ENCODE data around the gene MAP3K9. TPM values are rescaled to one million over a fixed set of nuclear protein-coding genes. Genes with fewer than 3 reads are reported as not detected.

Gene MAP3K9
- total RNA-seq, 1 experiment from 2014 or later, result 28.0 TPM

GRCh38 chr14:70753518-70753953, 55.8 kb downstream of the MAP3K9 start:
- POLR2A ChIA-PET, result no interaction called here
- no peak for ATAC-seq
- H3K4me1 Mint-ChIP-seq, result no peaks in the 10 kb centered on the region

DNA sequence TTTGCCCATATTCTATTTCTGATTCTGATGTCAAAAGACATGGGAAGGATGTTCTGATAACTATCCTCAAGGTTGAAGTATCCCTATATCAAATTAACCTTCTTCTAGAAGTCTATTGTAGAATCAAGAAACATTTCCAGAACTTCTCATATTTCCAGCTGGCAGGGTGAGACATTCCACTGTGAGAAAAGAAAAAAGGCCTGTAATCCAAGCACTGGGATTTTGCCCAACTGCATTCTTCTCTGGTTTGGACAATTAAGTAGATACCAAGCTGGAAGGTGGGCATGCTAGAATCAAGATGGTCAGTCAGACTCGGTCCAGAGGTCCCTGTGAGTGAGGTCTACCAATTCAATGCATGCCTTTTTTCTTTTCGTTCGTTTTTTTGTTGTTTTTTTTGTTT, 60.9 kb downstream of the MAP3K9 start:
- Mint-ChIP-seq H3K36me3 (peaks cover 69% of the 10 kb centered on the region), H3K4me3 (no peak overlapping the region), H3K27ac (no peak overlapping the region; the same call in 1 of the 2 replicates), H3K27me3 (ENCODE audit: low read depth) (no peaks in the 10 kb centered on the region), H3K9me3 (no peaks in the 10 kb centered on the region), H3K4me1 (no peaks in the 10 kb centered on the region)
- ATAC-seq, result no peak
- ChIA-PET POLR2A (no interaction called here), CTCF (no interaction called here)
- TF ChIP-seq NFYB (CRISPR knock-in tag; conservative IDR thresholded peaks at IDR 0.05; ENCODE audit: low read depth), result no peak
- no peak for TF ChIP-seq ZNF532 (CRISPR knock-in tag; IDR thresholded peaks at IDR 0.05; ENCODE audit: borderline replicate concordance)
- no peak for TF ChIP-seq SMAD4 (CRISPR knock-in tag; IDR thresholded peaks at IDR 0.05)
- TF ChIP-seq FOXP4 (CRISPR knock-in tag; IDR thresholded peaks at IDR 0.05), result no peak
- TF ChIP-seq NFATC4 (CRISPR knock-in tag; IDR thresholded peaks at IDR 0.05), result no peak
- no peak for TF ChIP-seq NFE2L1 (CRISPR knock-in tag; IDR thresholded peaks at IDR 0.05)
- no peak for TF ChIP-seq MYBL2 (CRISPR knock-in tag; IDR thresholded peaks at IDR 0.05)
- no peak for TF ChIP-seq RELA (CRISPR knock-in tag; IDR thresholded peaks at IDR 0.05; ENCODE audit: borderline replicate concordance)
- DNase-seq (ENCODE audit: low spot score), result no peak

More at GRCh38 chr14:70753518-70753953, 55.8 kb downstream of the MAP3K9 start:
- CTCF ChIA-PET, result interaction anchor here (1.2 kb wide), 1 partner anchor 40 kb away, joined by 4 read pairs; no protein-coding TSS in a partner anchor
- no peak for DNase-seq (ENCODE audit: low spot score)
- Mint-ChIP-seq H3K36me3 (peaks cover 61% of the 10 kb centered on the region), H3K9me3 (no peaks in the 10 kb centered on the region), H3K27me3 (ENCODE audit: low read depth) (no peaks in the 10 kb centered on the region), H3K4me3 (no peak overlapping the region), H3K27ac (no peak overlapping the region)
- TF ChIP-seq NFATC4 (CRISPR knock-in tag; IDR thresholded peaks at IDR 0.05), result no peak
- TF ChIP-seq, protein P1, sequence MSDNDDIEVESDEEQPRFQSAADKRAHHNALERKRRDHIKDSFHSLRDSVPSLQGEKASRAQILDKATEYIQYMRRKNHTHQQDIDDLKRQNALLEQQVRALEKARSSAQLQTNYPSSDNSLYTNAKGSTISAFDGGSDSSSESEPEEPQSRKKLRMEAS (CRISPR knock-in tag; IDR thresholded peaks at IDR 0.05), result no peak
- no peak for TF ChIP-seq TEAD1 (CRISPR knock-in tag; IDR thresholded peaks at IDR 0.05)
- TF ChIP-seq JAZF1 (CRISPR knock-in tag; IDR thresholded peaks at IDR 0.05), result no peak
- no peak for TF ChIP-seq MLX (CRISPR knock-in tag; IDR thresholded peaks at IDR 0.05)
- TF ChIP-seq NFYB (CRISPR knock-in tag; conservative IDR thresholded peaks at IDR 0.05; ENCODE audit: low read depth), result no peak
- TF ChIP-seq ZNF416 (CRISPR knock-in tag; IDR thresholded peaks at IDR 0.05), result no peak

DNA sequence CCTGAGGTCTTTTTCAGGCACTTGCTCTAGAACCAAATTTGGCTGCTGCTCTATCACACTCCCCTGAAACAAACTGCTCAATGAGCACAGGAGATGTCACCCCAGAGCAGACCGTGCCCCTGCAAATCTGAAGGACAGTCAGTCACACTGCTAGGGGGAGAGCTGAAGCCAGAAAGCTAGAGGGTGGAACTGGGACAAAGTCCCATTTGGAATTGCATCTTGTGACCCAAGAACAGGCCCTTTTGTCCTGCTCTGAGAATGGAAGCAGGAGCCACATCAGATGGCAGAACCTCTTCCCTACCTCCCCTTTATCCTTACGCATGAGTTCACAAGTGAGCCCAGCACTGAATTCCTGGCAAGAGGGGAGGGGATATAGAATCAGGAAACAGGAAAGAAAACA, 64.7 kb downstream of the MAP3K9 start:
- Mint-ChIP-seq H3K27me3 (ENCODE audit: low read depth) (no peaks in the 10 kb centered on the region), H3K36me3 (peaks cover 68% of the 10 kb centered on the region), H3K4me1 (no peaks in the 10 kb centered on the region), H3K4me3 (no peak overlapping the region), H3K9me3 (no peaks in the 10 kb centered on the region), H3K27ac (peak overlapping the region; percentile 33; the same call in 1 of the 2 replicates)
- POLR2A ChIA-PET, result no interaction called here
- ATAC-seq (no peak), DNase-seq (ENCODE audit: low spot score) (no peak)
- CTCF ChIA-PET, result interaction anchor here (1.2 kb wide), 1 partner anchor 73 kb away, joined by 4 read pairs; no protein-coding TSS in a partner anchor
- no peak for TF ChIP-seq CREB1 (CRISPR knock-in tag; IDR thresholded peaks at IDR 0.05)
- TF ChIP-seq RELA (CRISPR knock-in tag; IDR thresholded peaks at IDR 0.05; ENCODE audit: borderline replicate concordance), result no peak
- TF ChIP-seq, protein P2, sequence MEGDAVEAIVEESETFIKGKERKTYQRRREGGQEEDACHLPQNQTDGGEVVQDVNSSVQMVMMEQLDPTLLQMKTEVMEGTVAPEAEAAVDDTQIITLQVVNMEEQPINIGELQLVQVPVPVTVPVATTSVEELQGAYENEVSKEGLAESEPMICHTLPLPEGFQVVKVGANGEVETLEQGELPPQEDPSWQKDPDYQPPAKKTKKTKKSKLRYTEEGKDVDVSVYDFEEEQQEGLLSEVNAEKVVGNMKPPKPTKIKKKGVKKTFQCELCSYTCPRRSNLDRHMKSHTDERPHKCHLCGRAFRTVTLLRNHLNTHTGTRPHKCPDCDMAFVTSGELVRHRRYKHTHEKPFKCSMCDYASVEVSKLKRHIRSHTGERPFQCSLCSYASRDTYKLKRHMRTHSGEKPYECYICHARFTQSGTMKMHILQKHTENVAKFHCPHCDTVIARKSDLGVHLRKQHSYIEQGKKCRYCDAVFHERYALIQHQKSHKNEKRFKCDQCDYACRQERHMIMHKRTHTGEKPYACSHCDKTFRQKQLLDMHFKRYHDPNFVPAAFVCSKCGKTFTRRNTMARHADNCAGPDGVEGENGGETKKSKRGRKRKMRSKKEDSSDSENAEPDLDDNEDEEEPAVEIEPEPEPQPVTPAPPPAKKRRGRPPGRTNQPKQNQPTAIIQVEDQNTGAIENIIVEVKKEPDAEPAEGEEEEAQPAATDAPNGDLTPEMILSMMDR (IDR thresholded peaks at IDR 0.05), result no peak
- TF ChIP-seq, protein P3, sequence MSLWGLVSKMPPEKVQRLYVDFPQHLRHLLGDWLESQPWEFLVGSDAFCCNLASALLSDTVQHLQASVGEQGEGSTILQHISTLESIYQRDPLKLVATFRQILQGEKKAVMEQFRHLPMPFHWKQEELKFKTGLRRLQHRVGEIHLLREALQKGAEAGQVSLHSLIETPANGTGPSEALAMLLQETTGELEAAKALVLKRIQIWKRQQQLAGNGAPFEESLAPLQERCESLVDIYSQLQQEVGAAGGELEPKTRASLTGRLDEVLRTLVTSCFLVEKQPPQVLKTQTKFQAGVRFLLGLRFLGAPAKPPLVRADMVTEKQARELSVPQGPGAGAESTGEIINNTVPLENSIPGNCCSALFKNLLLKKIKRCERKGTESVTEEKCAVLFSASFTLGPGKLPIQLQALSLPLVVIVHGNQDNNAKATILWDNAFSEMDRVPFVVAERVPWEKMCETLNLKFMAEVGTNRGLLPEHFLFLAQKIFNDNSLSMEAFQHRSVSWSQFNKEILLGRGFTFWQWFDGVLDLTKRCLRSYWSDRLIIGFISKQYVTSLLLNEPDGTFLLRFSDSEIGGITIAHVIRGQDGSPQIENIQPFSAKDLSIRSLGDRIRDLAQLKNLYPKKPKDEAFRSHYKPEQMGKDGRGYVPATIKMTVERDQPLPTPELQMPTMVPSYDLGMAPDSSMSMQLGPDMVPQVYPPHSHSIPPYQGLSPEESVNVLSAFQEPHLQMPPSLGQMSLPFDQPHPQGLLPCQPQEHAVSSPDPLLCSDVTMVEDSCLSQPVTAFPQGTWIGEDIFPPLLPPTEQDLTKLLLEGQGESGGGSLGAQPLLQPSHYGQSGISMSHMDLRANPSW (CRISPR knock-in tag; conservative IDR thresholded peaks at IDR 0.05; ENCODE audit: low read depth), result no peak
- TF ChIP-seq, protein P4, sequence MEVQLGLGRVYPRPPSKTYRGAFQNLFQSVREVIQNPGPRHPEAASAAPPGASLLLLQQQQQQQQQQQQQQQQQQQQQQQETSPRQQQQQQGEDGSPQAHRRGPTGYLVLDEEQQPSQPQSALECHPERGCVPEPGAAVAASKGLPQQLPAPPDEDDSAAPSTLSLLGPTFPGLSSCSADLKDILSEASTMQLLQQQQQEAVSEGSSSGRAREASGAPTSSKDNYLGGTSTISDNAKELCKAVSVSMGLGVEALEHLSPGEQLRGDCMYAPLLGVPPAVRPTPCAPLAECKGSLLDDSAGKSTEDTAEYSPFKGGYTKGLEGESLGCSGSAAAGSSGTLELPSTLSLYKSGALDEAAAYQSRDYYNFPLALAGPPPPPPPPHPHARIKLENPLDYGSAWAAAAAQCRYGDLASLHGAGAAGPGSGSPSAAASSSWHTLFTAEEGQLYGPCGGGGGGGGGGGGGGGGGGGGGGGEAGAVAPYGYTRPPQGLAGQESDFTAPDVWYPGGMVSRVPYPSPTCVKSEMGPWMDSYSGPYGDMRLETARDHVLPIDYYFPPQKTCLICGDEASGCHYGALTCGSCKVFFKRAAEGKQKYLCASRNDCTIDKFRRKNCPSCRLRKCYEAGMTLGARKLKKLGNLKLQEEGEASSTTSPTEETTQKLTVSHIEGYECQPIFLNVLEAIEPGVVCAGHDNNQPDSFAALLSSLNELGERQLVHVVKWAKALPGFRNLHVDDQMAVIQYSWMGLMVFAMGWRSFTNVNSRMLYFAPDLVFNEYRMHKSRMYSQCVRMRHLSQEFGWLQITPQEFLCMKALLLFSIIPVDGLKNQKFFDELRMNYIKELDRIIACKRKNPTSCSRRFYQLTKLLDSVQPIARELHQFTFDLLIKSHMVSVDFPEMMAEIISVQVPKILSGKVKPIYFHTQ (CRISPR knock-in tag; IDR thresholded peaks at IDR 0.05), result no peak
- no peak for TF ChIP-seq ZNF121 (CRISPR knock-in tag; IDR thresholded peaks at IDR 0.05)

Measured in WTC11 (cell line).